ENCODE measurements around the gene MSANTD4.

The MSANTD4 gene

GRCh38 chr11:106043540-106043939 lies 21.5 kb upstream of the MSANTD4 start:
- TF ChIP-seq TAF1 (IDR thresholded peaks at IDR 0.05; ENCODE audit: low read depth): no peak
- no peak for TF ChIP-seq USF1 (IDR thresholded peaks at IDR 0.05)
- TF ChIP-seq YY1 (IDR thresholded peaks at IDR 0.05; ENCODE audit: low read depth): no peak
- TF ChIP-seq RAD21 (IDR thresholded peaks at IDR 0.05; ENCODE audit: low read depth): no peak
- TF ChIP-seq FOXM1 (IDR thresholded peaks at IDR 0.05; ENCODE audit: borderline replicate concordance, low read depth): no peak
- TF ChIP-seq NFIC (IDR thresholded peaks at IDR 0.05): no peak
- TF ChIP-seq EP300 (IDR thresholded peaks at IDR 0.05; ENCODE audit: borderline replicate concordance): no peak
- TF ChIP-seq MAX (IDR thresholded peaks at IDR 0.05): no peak
- TF ChIP-seq TEAD4 (IDR thresholded peaks at IDR 0.05): no peak
- no peak for TF ChIP-seq EGR1 (IDR thresholded peaks at IDR 0.05)

GRCh38 chr11:106032861-106033260 lies 10.8 kb upstream of the MSANTD4 start:
- TF ChIP-seq ZBTB7A (IDR thresholded peaks at IDR 0.05; ENCODE audit: low read depth) (no peak), EGR1 (IDR thresholded peaks at IDR 0.05) (no peak), YY1 (IDR thresholded peaks at IDR 0.05; ENCODE audit: low read depth) (no peak), EP300 (IDR thresholded peaks at IDR 0.05; ENCODE audit: borderline replicate concordance) (no peak), USF1 (IDR thresholded peaks at IDR 0.05) (no peak), CEBPB (IDR thresholded peaks at IDR 0.05) (no peak), MAX (IDR thresholded peaks at IDR 0.05) (no peak), CREB1 (IDR thresholded peaks at IDR 0.05; ENCODE audit: low read depth) (no peak)

GRCh38 chr11:106031936-106032335 lies 9.9 kb upstream of the MSANTD4 start:
- TF ChIP-seq ZBTB7A (IDR thresholded peaks at IDR 0.05; ENCODE audit: low read depth) (no peak), EP300 (IDR thresholded peaks at IDR 0.05; ENCODE audit: borderline replicate concordance) (no peak)

GRCh38 chr11:106031202-106031810 lies 9.3 kb upstream of the MSANTD4 start:
- TF ChIP-seq CREB1 (IDR thresholded peaks at IDR 0.05; ENCODE audit: low read depth): no peak
- TF ChIP-seq ZBTB7A (IDR thresholded peaks at IDR 0.05; ENCODE audit: low read depth): no peak
- TF ChIP-seq REST (IDR thresholded peaks at IDR 0.05; ENCODE audit: low read depth): no peak
- TF ChIP-seq MAX (IDR thresholded peaks at IDR 0.05): no peak
- TF ChIP-seq TCF12 (IDR thresholded peaks at IDR 0.05; ENCODE audit: low read depth): no peak
- TF ChIP-seq TAF1 (IDR thresholded peaks at IDR 0.05; ENCODE audit: low read depth): no peak
- no peak for TF ChIP-seq EGR1 (IDR thresholded peaks at IDR 0.05)
- TF ChIP-seq FOXM1 (IDR thresholded peaks at IDR 0.05; ENCODE audit: borderline replicate concordance, low read depth): no peak
- TF ChIP-seq RAD21 (IDR thresholded peaks at IDR 0.05; ENCODE audit: low read depth): no peak
- no peak for TF ChIP-seq TEAD4 (IDR thresholded peaks at IDR 0.05)

- TF ChIP-seq TAF1 (IDR thresholded peaks at IDR 0.05; ENCODE audit: low read depth): no peak
- TF ChIP-seq TEAD4 (IDR thresholded peaks at IDR 0.05): no peak
- TF ChIP-seq USF1 (IDR thresholded peaks at IDR 0.05): no peak
- TF ChIP-seq EGR1 (IDR thresholded peaks at IDR 0.05): no peak
- TF ChIP-seq FOXM1 (IDR thresholded peaks at IDR 0.05; ENCODE audit: borderline replicate concordance, low read depth): no peak
Measured at GRCh38 chr11:106030609-106031008, 8.6 kb upstream of the MSANTD4 start.

- no peak for TF ChIP-seq NFIC (IDR thresholded peaks at IDR 0.05)
- TF ChIP-seq EGR1 (IDR thresholded peaks at IDR 0.05): no peak
- no peak for TF ChIP-seq FOXM1 (IDR thresholded peaks at IDR 0.05; ENCODE audit: borderline replicate concordance, low read depth)
- no peak for TF ChIP-seq RAD21 (IDR thresholded peaks at IDR 0.05; ENCODE audit: low read depth)
- no peak for TF ChIP-seq TCF12 (IDR thresholded peaks at IDR 0.05; ENCODE audit: low read depth)
- TF ChIP-seq USF1 (IDR thresholded peaks at IDR 0.05): no peak
- no peak for TF ChIP-seq ZBTB7A (IDR thresholded peaks at IDR 0.05; ENCODE audit: low read depth)
- TF ChIP-seq TEAD4 (IDR thresholded peaks at IDR 0.05): no peak
- no peak for TF ChIP-seq TAF1 (IDR thresholded peaks at IDR 0.05; ENCODE audit: low read depth)
- TF ChIP-seq CREB1 (IDR thresholded peaks at IDR 0.05; ENCODE audit: low read depth): no peak
- TF ChIP-seq REST (IDR thresholded peaks at IDR 0.05; ENCODE audit: low read depth): no peak
Measured at GRCh38 chr11:106022795-106023275, 795 bp upstream of the MSANTD4 start.

Data from Ishikawa (cell line).